ENCODE results near the gene LILRB2. TPM values are rescaled to one million over a fixed set of nuclear protein-coding genes. Genes with fewer than 3 reads are reported as not detected.
"Not testable (repeated sequence)": the region's sequence is repeated elsewhere in the genome, so short reads cannot be mapped to it uniquely, and the experiment has no call there.

The LILRB2 gene
- total and polyA plus RNA-seq, 9 donors, result 0.24 to 15.1 (median 2.1) TPM

DNA sequence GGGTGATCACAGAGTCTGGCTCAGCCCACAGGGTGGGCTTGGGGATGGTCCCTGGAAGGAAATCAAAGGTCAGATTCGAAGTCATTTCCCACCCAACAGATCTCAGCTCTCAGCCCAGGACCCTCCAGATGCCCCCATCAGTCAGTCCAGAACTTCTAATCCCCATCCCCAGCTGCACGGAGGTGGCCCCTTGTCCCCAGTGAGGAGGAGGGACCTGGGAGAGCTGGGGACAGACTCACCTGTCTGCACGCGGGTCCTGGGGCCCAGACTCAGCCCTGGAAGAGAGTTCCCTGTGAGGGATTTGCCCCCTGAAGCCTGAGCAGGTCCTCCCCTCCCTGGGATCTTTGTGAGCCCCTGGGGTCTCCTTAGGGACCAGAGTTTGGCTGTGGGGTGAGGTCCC, 885 bp downstream of the LILRB2 start:
- 26 to 50% (median 33%) methylated on average over 4 of the region's 4 CpGs for whole genome bisulfite sequencing, 3 donors
- DNase-seq, result not testable (repeated sequence)
- intact Hi-C loops (cut with DNase I), result loop anchor here in 2 of 4 donors (2.0 to 5.0 kb wide), 2 partner anchors 307 to 352 kb away; partner anchors contain the start of gene LILRB1 (in 1 of the 2)

DNA sequence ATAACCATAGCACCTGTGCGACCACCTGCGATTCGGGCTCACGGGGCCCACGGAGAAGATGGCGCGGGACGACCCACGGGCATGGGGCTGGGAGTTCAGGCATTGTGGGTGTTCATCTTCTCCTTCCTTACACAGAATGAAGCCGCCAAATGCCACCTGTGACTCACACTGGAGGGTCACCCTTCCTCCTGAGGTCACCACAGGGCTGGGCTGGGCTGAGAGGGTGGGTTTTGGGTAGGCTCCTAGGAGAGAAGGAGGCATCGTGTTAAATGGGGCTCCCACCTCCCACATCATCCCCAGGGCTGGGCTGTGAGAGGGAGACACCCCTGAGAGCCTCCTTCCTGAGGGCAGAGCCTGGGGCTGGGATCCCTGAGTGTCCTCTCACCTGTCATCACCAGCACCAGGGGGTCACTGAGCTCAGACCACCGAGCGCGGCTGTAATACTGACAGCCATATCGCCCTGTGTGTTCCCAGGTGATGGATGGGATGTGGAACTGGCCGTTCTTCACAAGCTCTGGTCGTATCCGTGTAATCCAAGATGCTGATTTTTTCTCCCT, 1.4 kb downstream of the LILRB2 start:
- H3K4me1 ChIP-seq (ENCODE audit: insufficient read depth), result no peaks in the 10 kb centered on the region
- no peak for DNase-seq
- no peaks in the 10 kb centered on the region for H3K9me3 ChIP-seq
- 74 to 85% (median 76%) methylated on average over 18 of the region's 18 CpGs for WGBS, 3 donors
- H3K27me3 ChIP-seq, result no peaks in the 10 kb centered on the region
- H3K36me3 ChIP-seq, result no peaks in the 10 kb centered on the region
- H3K27ac ChIP-seq, result no peak overlapping the region
- H3K4me3 ChIP-seq, result no peak overlapping the region
- intact Hi-C loops (cut with DNase I), result no loop called here
- no peak for TF ChIP-seq EP300 (IDR thresholded peaks at IDR 0.05)
- no peak for TF ChIP-seq POLR2A (IDR thresholded peaks at IDR 0.05)
- TF ChIP-seq, protein P1, sequence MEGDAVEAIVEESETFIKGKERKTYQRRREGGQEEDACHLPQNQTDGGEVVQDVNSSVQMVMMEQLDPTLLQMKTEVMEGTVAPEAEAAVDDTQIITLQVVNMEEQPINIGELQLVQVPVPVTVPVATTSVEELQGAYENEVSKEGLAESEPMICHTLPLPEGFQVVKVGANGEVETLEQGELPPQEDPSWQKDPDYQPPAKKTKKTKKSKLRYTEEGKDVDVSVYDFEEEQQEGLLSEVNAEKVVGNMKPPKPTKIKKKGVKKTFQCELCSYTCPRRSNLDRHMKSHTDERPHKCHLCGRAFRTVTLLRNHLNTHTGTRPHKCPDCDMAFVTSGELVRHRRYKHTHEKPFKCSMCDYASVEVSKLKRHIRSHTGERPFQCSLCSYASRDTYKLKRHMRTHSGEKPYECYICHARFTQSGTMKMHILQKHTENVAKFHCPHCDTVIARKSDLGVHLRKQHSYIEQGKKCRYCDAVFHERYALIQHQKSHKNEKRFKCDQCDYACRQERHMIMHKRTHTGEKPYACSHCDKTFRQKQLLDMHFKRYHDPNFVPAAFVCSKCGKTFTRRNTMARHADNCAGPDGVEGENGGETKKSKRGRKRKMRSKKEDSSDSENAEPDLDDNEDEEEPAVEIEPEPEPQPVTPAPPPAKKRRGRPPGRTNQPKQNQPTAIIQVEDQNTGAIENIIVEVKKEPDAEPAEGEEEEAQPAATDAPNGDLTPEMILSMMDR (IDR thresholded peaks at IDR 0.05), result no peak

More for the DNA sequence above, 885 bp downstream of the LILRB2 start:
- H3K27me3 ChIP-seq; H3K9me3 ChIP-seq; H3K27ac ChIP-seq; H3K4me3 ChIP-seq; H3K36me3 ChIP-seq; H3K4me1 ChIP-seq (ENCODE audit: insufficient read depth): not testable (repeated sequence)

DNA sequence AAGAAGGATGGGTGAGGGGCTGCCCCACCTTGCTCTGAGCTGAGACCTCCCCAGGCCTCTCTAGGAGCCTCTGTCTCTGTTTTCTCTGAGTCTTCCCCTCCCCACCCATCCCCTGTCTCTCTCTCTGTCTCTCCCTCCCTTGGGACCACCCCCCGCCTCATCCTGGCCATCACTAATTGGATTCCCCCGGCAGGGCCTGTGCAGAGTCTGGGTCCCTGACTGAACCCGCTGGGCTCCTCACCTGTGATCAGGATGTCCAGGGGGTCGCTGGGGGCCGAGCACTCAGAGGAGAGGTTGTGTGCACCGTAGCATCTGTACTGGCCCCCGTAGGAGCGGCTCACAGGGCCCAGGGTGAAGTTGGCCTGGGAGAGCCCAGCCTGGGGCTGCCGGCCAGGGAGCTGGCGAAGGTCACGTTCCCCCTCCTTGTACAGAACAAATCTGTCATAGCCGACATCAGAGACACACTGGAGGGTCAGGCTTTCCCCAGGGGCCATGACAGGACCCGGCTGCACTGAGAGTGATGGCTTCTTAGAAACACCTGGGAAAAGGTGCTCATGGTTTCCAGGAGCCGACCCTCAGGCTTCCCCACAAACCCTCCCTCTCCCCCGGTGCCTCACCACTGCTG, 2.2 kb downstream of the LILRB2 start:
- H3K4me1 ChIP-seq (ENCODE audit: insufficient read depth); H3K27ac ChIP-seq; H3K9me3 ChIP-seq; DNase-seq; H3K4me3 ChIP-seq; H3K27me3 ChIP-seq; intact Hi-C loops (cut with DNase I); H3K36me3 ChIP-seq: not testable (repeated sequence)
- WGBS, 3 donors, result 55 to 71% (median 61%) methylated on average over 14 to 15 of the region's 15 CpGs

DNA sequence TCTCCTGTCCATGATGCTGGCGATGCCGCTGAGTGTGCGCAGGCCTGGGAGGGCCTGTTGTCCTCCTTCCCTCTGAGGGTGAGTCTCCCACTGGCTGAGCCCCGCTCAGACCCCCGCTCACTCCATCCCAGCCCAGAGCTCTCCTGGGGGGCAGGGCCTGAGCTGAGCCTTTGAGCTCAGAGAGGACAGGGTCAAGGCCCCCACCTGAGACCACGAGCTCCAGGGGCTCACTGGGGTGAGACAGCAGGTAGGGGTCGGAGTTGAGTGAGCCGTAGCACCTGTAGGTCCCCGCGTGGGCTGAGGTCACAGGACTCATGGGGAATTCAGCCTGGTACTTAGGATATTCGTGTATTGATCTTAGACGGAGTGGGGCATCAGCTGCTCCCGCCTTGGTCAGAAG, 2.9 kb downstream of the LILRB2 start:
- H3K4me3 ChIP-seq; intact Hi-C loops (cut with DNase I); H3K36me3 ChIP-seq; DNase-seq; H3K4me1 ChIP-seq (ENCODE audit: insufficient read depth); H3K27ac ChIP-seq; H3K27me3 ChIP-seq; H3K9me3 ChIP-seq: not testable (repeated sequence)
- WGBS, 3 donors, result 64 to 81% (median 68%) methylated on average over 11 to 13 of the region's 13 CpGs

DNA sequence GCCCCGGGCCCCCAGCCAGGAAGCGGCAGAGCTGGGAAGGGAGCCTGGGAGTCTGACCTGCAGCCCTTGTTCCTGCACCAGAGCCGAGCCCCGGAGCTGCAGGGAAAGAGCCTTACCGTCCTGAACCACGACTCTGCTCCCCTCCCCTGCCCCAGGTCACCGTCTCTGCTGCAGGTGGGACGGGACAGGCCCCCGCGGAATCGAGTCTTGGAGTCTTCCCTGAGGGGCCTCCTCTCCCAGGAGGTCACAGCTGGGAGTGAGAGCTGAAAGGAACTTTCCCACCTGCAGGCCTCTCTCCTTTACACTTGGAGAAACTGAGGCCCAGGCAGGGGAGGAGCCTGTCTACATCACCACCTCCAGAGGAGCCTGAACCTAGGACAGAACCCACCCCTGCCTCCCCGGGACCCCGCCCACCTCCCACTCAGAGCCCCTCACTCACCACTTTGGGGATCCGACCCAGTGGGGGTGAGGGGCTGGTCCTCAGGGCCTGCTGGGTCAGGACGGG, 3.7 kb downstream of the LILRB2 start:
- H3K36me3 ChIP-seq; H3K4me3 ChIP-seq; DNase-seq; intact Hi-C loops (cut with DNase I); H3K27ac ChIP-seq; H3K27me3 ChIP-seq; H3K9me3 ChIP-seq; H3K4me1 ChIP-seq (ENCODE audit: insufficient read depth): not testable (repeated sequence)
- 52 to 57% (median 54%) methylated on average over 11 to 15 of the region's 15 CpGs for WGBS, 3 donors

DNA sequence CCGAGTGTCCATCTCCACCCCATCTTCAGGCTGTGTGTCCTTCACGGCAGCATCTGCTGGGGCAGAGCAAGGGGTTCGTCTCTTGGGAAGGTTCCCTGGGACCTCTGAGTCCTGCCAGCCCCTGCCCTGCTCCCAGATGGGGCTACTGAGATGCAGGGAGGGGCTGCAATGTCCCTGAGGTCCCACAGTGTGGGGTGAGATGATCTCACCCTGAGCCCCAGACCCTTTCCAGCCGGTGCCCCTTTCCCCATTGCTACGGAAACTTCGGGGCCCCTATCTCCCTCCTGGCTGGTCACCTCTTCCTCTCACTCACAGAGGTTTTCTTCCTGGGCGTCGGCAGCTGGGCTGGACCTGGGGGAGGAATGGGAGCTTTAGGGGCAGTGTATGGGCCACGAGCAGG, 5.0 kb downstream of the LILRB2 start:
- Histone ChIP-seq H3K9me3 (no peaks in the 10 kb centered on the region), H3K27ac (no peak overlapping the region), H3K4me3 (no peak overlapping the region), H3K27me3 (no peaks in the 10 kb centered on the region), H3K4me1 (ENCODE audit: insufficient read depth) (no peaks in the 10 kb centered on the region), H3K36me3 (no peaks in the 10 kb centered on the region)
- WGBS, 3 donors, result 28 to 46% (median 43%) methylated on average over 6 to 9 of the region's 9 CpGs
- intact Hi-C loops (cut with DNase I), result no loop called here
- DNase-seq, result no peak
- TF ChIP-seq, protein P1 (IDR thresholded peaks at IDR 0.05), result no peak
- TF ChIP-seq EP300 (IDR thresholded peaks at IDR 0.05), result no peak
- TF ChIP-seq POLR2A (IDR thresholded peaks at IDR 0.05), result no peak

DNA sequence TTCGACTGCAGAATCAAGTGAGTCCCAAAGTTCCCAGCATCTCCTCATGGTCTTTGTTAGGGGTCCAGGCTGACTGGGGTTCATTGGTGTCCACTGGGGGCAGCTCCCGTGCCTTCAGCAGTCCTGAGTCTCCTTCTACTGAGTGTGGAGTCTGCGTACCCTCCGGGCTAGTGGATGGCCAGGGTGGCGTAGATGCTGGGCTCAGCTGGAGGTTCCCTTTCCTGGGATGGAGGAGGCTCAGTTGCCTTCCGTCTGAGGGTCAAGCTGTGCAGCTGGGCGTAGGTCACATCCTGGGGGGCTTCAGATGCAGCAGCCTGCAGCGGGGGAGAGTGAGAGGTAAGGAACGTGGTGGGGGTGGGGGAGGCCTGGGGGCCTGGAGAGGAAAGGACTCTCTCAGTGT, 6.4 kb downstream of the LILRB2 start:
- H3K36me3 ChIP-seq; DNase-seq; intact Hi-C loops (cut with DNase I); H3K27ac ChIP-seq; H3K4me3 ChIP-seq; H3K27me3 ChIP-seq; H3K4me1 ChIP-seq (ENCODE audit: insufficient read depth); H3K9me3 ChIP-seq: not testable (repeated sequence)
- 30 to 37% (median 37%) methylated on average over 6 to 9 of the region's 9 CpGs for WGBS, 3 donors
